DOHH2 (cell line): ENCODE measurements around the gene EYA2.

ENCODE experiments used
- H3F3A ChIP-seq: fragments of 200-600 bp; sonication (generic), shearing (Covaris generic); 2 replicates; pipeline ENCODE4 v1.6.0; 2016; ENCODE audit warnings: antibody characterized with exemption, mild to moderate bottlenecking; ENCODE audit not compliant: control insufficient read depth, insufficient read depth
- H3K27ac ChIP-seq: fragments of 200-600 bp; sonication (generic); 2 replicates; pipeline ENCODE4 v1.5.1; 2014; ENCODE audit warnings: low read depth, mild to moderate bottlenecking, low read length, moderate library complexity
- H3K27me3 ChIP-seq: fragments of 200-600 bp; sonication (generic); 2 replicates; pipeline ENCODE4 v1.6.1; 2014; ENCODE audit warnings: mild to moderate bottlenecking, low read length, mixed read lengths; ENCODE audit not compliant: control insufficient read depth
- H3K36me3 ChIP-seq: fragments of 200-600 bp; sonication (generic); 2 replicates; pipeline ENCODE4 v1.6.1; 2014; ENCODE audit warnings: mild to moderate bottlenecking, low read length, moderate library complexity, mixed read lengths; ENCODE audit not compliant: control insufficient read depth
- H3K4me1 ChIP-seq: fragments of 200-600 bp; sonication (generic); 2 replicates; pipeline ENCODE4 v1.6.1; 2014; ENCODE audit warnings: mild to moderate bottlenecking, low read length, mixed read lengths; ENCODE audit not compliant: control insufficient read depth
- H3K4me2 ChIP-seq: fragments of 200-600 bp; sonication (generic); 2 replicates; pipeline ENCODE4 v1.6.0; 2014; ENCODE audit warnings: mild to moderate bottlenecking, low read length, moderate library complexity
- H3K4me3 ChIP-seq: fragments of 200-600 bp; sonication (generic); 2 replicates; pipeline ENCODE4 v1.5.1; 2014; ENCODE audit warnings: mild to moderate bottlenecking, low read length, mixed read lengths
- H3K79me2 ChIP-seq: fragments of 200-600 bp; sonication (generic); 2 replicates; pipeline ENCODE4 v1.6.1; 2014; ENCODE audit warnings: mild to moderate bottlenecking, low read length, mixed read lengths; ENCODE audit not compliant: control insufficient read depth
- H3K9me2 ChIP-seq: fragments of 200-600 bp; sonication (generic); replicated peaks from 2 replicates; pipeline ENCODE4 v1.6.1; 2014; ENCODE audit warnings: mild to moderate bottlenecking, low read length, mixed read lengths; ENCODE audit not compliant: control insufficient read depth
- H3K9me3 ChIP-seq: fragments of 200-600 bp; sonication (generic); 2 replicates; pipeline ENCODE4 v1.6.1; 2014; ENCODE audit warnings: antibody characterized with exemption, low read length, mixed read lengths; ENCODE audit not compliant: control insufficient read depth, insufficient read depth
- H4K20me1 ChIP-seq: fragments of 200-600 bp; sonication (generic); 2 replicates; pipeline ENCODE4 v1.6.0; 2014; ENCODE audit warnings: low read depth, mild to moderate bottlenecking, antibody characterized with exemption, low read length, moderate library complexity; ENCODE audit not compliant: control insufficient read depth, insufficient read depth
- EZH2phosphoT487 ChIP-seq: fragments of 200-600 bp; sonication (generic); IDR thresholded peaks from 2 replicates; pipeline ENCODE4 v1.6.1; 2017; ENCODE audit warnings: borderline replicate concordance, mild to moderate bottlenecking, antibody characterized with exemption, low read length, moderate library complexity, mixed read lengths
- TF ChIP-seq, protein P1 (sequence below): fragments of 200-600 bp; sonication (generic); IDR thresholded peaks from one replicate; pipeline ENCODE4 v1.5.1; 2014; ENCODE audit warnings: antibody characterized with exemption, mild to moderate bottlenecking, low read depth, low read length; ENCODE audit not compliant: poor library complexity, severe bottlenecking

EYA2 gene

DNA sequence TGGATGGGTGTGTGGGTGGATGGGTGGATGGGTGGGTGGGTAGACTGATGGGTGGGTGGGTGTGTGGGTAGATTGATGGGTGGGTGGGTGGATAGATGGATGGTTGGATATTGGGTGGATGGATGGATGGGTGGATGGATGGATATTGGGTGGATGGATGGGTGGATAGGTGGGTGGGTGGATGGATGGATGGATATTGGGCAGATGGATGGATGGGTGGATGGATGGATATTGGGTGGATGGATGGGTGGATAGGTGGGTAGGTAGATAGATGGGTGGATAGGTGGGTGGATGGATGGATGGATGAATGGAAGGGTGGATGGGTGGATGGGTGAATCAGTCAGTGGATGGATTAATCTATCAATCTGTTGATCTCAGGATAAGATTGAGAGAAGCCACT lies 284.6 kb downstream of the EYA2 start:
- Histone ChIP-seq H3K4me3 (no peak overlapping the region), H3F3A (no peaks in the 10 kb centered on the region), H4K20me1 (no peaks in the 10 kb centered on the region), H3K4me1 (peaks cover 4% of the 10 kb centered on the region), H3K79me2 (no peaks in the 10 kb centered on the region), H3K27me3 (peaks cover 5% of the 10 kb centered on the region), H3K36me3 (no peaks in the 10 kb centered on the region), H3K27ac (no peak overlapping the region), H3K9me3 (peaks cover 4% of the 10 kb centered on the region; the same call in 1 of the 2 replicates), H3K9me2 (no peaks in the 10 kb centered on the region), H3K4me2 (no peak overlapping the region)
- TF ChIP-seq EZH2phosphoT487 = no peak
- TF ChIP-seq, protein P1, sequence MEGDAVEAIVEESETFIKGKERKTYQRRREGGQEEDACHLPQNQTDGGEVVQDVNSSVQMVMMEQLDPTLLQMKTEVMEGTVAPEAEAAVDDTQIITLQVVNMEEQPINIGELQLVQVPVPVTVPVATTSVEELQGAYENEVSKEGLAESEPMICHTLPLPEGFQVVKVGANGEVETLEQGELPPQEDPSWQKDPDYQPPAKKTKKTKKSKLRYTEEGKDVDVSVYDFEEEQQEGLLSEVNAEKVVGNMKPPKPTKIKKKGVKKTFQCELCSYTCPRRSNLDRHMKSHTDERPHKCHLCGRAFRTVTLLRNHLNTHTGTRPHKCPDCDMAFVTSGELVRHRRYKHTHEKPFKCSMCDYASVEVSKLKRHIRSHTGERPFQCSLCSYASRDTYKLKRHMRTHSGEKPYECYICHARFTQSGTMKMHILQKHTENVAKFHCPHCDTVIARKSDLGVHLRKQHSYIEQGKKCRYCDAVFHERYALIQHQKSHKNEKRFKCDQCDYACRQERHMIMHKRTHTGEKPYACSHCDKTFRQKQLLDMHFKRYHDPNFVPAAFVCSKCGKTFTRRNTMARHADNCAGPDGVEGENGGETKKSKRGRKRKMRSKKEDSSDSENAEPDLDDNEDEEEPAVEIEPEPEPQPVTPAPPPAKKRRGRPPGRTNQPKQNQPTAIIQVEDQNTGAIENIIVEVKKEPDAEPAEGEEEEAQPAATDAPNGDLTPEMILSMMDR = no peak

DNA sequence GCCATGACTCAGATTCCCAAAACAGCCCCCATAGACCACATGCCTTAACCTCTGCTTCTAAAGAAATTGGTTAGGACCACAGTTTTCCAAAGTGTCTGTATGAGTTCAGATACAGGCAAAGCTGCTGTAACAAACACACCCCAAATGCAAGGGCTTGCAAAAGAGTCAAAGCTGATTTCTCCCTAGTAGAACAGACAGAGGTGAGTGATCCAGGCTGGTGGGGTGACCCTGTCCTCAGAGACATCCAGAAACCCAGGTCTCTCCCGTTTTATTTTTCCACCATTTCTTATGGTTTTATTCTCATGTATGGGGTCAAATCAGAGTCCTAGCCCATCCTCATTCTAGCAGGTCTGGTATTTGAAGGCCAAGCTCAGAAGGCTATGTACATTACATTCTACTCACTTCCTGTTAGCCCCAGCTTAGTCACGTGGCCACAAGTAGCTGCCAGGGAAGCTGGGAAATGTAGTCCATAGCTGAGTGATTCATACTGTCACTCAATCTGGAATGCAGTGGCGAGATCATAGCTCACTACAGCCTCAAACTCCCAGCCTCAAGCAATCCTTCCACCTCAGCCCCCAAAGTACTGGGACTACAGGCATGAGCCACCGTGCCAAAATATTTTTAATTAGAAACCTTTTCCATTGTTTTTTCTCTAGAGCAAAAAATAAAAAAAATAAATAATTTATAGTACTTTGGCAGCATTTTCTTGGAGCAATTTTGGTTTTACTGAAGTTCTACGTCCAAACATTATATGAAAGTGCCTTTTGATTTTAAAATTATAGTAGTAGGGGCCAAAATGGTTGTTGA lies 286.6 kb downstream of the EYA2 start:
- Histone ChIP-seq H3K27ac (no peak overlapping the region), H3K9me3 (peaks cover 4% of the 10 kb centered on the region; the same call in 1 of the 2 replicates), H3K79me2 (no peaks in the 10 kb centered on the region), H3K4me1 (peaks cover 4% of the 10 kb centered on the region), H3K4me3 (no peak overlapping the region), H3K9me2 (no peaks in the 10 kb centered on the region), H3F3A (no peaks in the 10 kb centered on the region), H4K20me1 (no peaks in the 10 kb centered on the region), H3K27me3 (no peaks in the 10 kb centered on the region), H3K4me2 (no peak overlapping the region), H3K36me3 (no peaks in the 10 kb centered on the region)
- no peak for TF ChIP-seq EZH2phosphoT487
- TF ChIP-seq, protein P1 = no peak

DNA sequence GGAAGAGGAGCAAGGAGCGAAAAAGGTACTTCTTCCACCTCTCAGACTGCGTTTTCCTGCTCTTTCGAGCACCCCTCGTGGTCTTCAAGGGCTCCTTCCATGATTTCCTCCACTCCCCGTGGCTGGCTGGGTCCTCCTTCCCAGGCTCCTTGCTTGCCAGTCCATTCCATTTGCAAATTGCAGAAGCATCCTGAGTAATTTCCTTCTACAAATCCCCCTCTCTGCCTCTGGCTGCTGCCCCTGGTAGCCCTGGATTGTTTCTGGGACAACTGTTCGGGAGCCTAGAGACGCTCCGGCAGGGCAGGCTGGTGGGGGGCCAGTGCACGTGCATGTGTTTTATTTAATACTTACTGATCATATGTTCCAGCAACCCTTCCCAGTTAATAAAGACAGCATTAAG lies 288.7 kb downstream of the EYA2 start:
- Histone ChIP-seq H3F3A (no peaks in the 10 kb centered on the region), H3K79me2 (no peaks in the 10 kb centered on the region), H3K9me2 (no peaks in the 10 kb centered on the region), H3K27ac (no peak overlapping the region), H3K4me3 (no peak overlapping the region), H3K4me1 (peaks cover 4% of the 10 kb centered on the region), H4K20me1 (no peaks in the 10 kb centered on the region), H3K4me2 (no peak overlapping the region), H3K36me3 (no peaks in the 10 kb centered on the region), H3K27me3 (no peaks in the 10 kb centered on the region), H3K9me3 (peaks cover 4% of the 10 kb centered on the region; the same call in 1 of the 2 replicates)
- no peak for TF ChIP-seq EZH2phosphoT487
- TF ChIP-seq, protein P1 = no peak
